Cardiac fibroblast (primary cell): ENCODE data around the gene C19orf47.
"Not testable (repeated sequence)": the region's sequence is repeated elsewhere in the genome, so short reads cannot be mapped to it uniquely, and the experiment has no call there.

ENCODE experiments used
- DNase-seq, 2 donors: peaks; one replicate each; pipeline versions ENCODE4 v3.0.0 to v3.0.0-alpha.2; 2010; ENCODE audit warnings: low read depth in 2 of 2
- H3K4me3 ChIP-seq, 2 donors: replicated peaks in 1 of 2; 1 replicate in 1 of 2; 2 replicates in 1 of 2; pipeline ENCODE4 v1.5.1; 2011; ENCODE audit warnings: low read depth in 2 of 2, low read length in 2 of 2, mild to moderate bottlenecking in 2 of 2, moderate library complexity in 1 of 2
- TF ChIP-seq, protein P1 (sequence below): IDR thresholded peaks from one replicate; pipeline ENCODE4 v1.5.1; 2011; ENCODE audit warnings: low read depth, mild to moderate bottlenecking, low read length, inconsistent platforms

C19orf47 gene

GRCh38 chr19:40376286-40376862 lies 28.2 kb upstream of the C19orf47 start:
- TF ChIP-seq, protein P1, sequence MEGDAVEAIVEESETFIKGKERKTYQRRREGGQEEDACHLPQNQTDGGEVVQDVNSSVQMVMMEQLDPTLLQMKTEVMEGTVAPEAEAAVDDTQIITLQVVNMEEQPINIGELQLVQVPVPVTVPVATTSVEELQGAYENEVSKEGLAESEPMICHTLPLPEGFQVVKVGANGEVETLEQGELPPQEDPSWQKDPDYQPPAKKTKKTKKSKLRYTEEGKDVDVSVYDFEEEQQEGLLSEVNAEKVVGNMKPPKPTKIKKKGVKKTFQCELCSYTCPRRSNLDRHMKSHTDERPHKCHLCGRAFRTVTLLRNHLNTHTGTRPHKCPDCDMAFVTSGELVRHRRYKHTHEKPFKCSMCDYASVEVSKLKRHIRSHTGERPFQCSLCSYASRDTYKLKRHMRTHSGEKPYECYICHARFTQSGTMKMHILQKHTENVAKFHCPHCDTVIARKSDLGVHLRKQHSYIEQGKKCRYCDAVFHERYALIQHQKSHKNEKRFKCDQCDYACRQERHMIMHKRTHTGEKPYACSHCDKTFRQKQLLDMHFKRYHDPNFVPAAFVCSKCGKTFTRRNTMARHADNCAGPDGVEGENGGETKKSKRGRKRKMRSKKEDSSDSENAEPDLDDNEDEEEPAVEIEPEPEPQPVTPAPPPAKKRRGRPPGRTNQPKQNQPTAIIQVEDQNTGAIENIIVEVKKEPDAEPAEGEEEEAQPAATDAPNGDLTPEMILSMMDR: no peak
- no peak overlapping the region for H3K4me3 ChIP-seq
- no peak for DNase-seq

- no peak for DNase-seq
- TF ChIP-seq, protein P1: no peak
- no peak overlapping the region for H3K4me3 ChIP-seq
These were observed 25.9 kb upstream of the C19orf47 start for GRCh38 chr19:40374084-40374483.

DNA sequence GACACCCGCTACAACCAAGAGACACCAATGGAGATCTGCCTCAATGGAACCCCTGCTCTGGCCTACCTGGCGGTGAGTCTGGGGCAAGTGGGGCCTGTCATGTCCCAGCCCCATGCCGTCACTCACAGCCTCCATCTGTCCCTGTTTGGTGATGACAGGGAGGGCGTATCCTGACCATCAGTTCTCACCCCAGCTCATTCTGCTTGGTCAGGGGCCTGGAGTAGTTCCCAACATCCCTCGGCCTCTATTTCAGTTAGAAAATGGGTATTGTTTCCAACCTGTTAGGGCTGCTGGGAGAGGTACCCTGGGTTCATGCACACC lies 23.6 kb upstream of the C19orf47 start:
- no peak overlapping the region for H3K4me3 ChIP-seq
- TF ChIP-seq, protein P1: no peak
- DNase-seq: no peak

DNA sequence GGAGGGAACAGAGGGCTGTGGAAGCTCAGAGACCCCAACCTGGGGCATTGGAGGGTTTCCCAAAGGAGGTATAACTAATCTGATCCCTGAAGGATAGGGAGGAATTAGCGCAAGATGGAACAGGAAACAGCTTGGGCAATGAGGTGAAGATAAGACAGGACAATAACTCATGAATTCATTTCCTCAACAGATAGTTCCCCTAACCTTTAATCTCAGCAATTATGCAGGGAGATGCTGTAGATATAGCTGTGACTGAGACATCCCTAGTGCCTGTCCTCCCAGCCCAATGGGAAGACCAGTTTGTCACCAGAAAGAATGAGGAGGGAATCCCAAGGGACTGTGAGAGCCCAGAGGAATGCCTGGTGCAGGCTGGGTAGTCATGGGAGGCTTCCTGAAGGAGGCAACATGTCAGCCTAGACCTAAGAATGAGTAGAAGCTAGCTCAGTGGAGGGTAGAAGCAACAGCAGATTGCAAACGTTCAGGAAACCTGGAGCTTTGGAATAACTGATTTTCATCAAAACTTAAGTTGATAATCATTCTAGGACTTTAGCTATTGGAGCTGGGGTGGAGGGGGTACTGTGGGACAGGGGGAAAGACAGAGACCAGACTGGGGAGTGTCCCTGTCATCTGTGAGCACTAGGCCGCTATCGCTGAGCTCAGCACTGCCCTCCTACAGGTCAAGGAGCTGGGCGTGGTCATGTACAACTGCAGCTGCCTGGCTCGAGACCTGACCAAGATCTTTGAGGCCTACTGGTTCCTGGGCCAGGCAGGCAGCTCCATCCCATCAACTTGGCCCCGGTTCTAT lies 23.0 kb upstream of the C19orf47 start:
- TF ChIP-seq, protein P1: no peak

GRCh38 chr19:40370253-40370652 lies 22.1 kb upstream of the C19orf47 start:
- H3K4me3 ChIP-seq, DNase-seq: not testable (repeated sequence)

More for the DNA sequence above, 23.0 kb upstream of the C19orf47 start:
- DNase-seq: no peak
- no peak overlapping the region for H3K4me3 ChIP-seq

- no peak overlapping the region for H3K4me3 ChIP-seq
- DNase-seq: no peak
- TF ChIP-seq, protein P1: no peak
These were observed 21.6 kb upstream of the C19orf47 start for GRCh38 chr19:40369797-40370196.

DNA sequence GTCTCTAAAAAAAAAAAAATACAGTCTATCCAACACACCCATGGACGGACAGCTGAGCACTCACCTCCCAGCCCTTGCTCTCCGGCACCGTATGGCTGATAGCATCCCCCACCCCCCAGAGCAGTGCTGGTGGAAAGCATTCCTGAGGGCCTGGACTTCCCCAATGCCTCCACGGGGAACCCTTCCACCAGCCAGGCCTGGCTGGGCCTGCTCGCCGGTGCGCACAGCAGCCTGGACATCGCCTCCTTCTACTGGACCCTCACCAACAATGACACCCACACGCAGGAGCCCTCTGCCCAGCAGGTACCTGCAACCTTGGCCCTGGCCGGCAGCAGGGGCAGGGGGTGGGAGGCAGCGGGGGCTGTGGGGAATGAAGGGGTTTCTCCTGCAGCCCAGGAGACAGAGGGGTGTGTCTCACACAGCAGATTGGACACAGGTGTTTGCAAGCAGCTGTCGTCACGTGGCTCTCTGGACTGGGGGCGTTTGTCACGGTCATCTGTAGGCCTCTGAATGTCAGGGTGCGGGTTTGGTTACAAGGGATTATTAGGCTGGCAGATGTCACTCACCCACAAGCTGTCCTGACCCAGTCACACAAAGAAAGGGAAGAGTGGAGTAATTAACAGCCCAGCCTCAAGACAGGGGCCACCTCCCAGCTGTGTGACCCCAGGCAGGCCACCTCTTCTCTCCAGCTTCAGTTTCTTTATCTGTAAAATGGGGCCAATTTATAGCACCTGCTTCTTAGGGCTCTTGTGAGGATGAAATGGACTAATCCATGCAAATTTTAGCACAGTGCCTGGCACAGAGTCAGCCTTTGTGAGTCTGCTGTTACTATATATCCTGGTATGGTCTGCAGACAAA lies 19.6 kb upstream of the C19orf47 start:
- TF ChIP-seq, protein P1: no peak
- no peak for DNase-seq
- no peak overlapping the region for H3K4me3 ChIP-seq
